RWPE2 (cell line): ENCODE measurements around the gene GON4L.

Source experiments
- ATAC-seq: fragments of 200-7000 bp; cut with Tn5 transposase; 3 replicates; pipeline ENCODE4 v1.9.1; 2021; ENCODE audit warnings: low read depth
- DNase-seq: peaks from one replicate; pipeline ENCODE4 v3.0.0-alpha.2; 2020; ENCODE audit warnings: low spot score
- H3K27ac ChIP-seq: fragments of 450-650 bp; 2 replicates; pipeline ENCODE4 v1.5.1; 2017; ENCODE audit warnings: mild to moderate bottlenecking; ENCODE audit not compliant: poor library complexity, severe bottlenecking
- H3K27me3 ChIP-seq: fragments of 250-450 bp; sonication (Bioruptor Pico); 2 replicates; pipeline ENCODE4 v1.5.1; 2021; ENCODE audit warnings: mild to moderate bottlenecking, moderate library complexity; ENCODE audit not compliant: insufficient read depth, poor library complexity, severe bottlenecking
- H3K36me3 ChIP-seq: fragments of 250-450 bp; sonication (Bioruptor Pico); 2 replicates; pipeline ENCODE4 v1.5.1; 2020; ENCODE audit warnings: low read depth, mild to moderate bottlenecking, moderate library complexity
- H3K4me1 ChIP-seq: fragments of 250-450 bp; sonication (Bioruptor Pico); 2 replicates; pipeline ENCODE4 v1.5.1; 2021; ENCODE audit warnings: mild to moderate bottlenecking, moderate library complexity; ENCODE audit not compliant: insufficient read depth, poor library complexity, severe bottlenecking
- H3K4me3 ChIP-seq: fragments of 250-450 bp; sonication (Bioruptor Pico); 2 replicates; pipeline ENCODE4 v1.5.1; 2021; ENCODE audit warnings: mild to moderate bottlenecking, moderate library complexity; ENCODE audit not compliant: severe bottlenecking
- H3K9me3 ChIP-seq: fragments of 250-450 bp; sonication (Bioruptor Pico); 2 replicates; pipeline ENCODE4 v1.5.1; 2021; ENCODE audit warnings: mild to moderate bottlenecking, moderate library complexity; ENCODE audit not compliant: severe bottlenecking
- TF ChIP-seq, protein P1 (sequence below): fragments of 450-650 bp; IDR thresholded peaks from one replicate; pipeline ENCODE4 v1.5.1; 2017; ENCODE audit warnings: mild to moderate bottlenecking, moderate library complexity; ENCODE audit not compliant: poor library complexity, severe bottlenecking

GON4L gene

DNA sequence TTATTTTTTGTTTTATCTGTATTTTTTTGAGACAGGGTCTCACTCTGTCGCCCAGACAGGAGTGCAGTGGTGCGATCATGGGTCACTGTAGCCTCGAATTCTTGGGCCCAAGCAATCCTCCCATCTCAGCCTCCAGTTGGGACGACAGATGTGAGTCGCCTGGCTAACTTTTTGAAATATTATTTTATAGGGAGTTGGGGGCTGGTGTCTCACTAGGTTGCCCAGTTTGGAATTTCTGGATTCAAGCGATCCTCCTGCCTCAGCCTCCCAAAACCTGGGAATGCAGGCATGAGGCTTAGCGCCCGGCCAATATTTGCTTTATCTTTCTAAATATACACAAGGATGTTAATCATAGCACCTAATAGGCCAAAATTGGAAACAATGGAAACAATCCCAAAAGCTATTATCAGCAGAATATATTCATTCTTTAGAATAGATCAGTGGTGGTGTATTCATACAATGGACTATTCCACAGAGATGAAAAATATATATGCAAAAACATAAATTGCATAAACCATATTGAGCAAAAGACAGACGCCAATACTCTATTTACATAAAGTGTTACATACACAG, 112.2 kb downstream of the GON4L start:
- Histone ChIP-seq H3K4me1 (no peaks in the 10 kb centered on the region), H3K9me3 (no peaks in the 10 kb centered on the region), H3K27me3 (no peaks in the 10 kb centered on the region), H3K4me3 (peak overlapping the region; percentile 48), H3K27ac (peak overlapping the region; percentile 35), H3K36me3 (peaks cover 9% of the 10 kb centered on the region)
- TF ChIP-seq, protein P1, sequence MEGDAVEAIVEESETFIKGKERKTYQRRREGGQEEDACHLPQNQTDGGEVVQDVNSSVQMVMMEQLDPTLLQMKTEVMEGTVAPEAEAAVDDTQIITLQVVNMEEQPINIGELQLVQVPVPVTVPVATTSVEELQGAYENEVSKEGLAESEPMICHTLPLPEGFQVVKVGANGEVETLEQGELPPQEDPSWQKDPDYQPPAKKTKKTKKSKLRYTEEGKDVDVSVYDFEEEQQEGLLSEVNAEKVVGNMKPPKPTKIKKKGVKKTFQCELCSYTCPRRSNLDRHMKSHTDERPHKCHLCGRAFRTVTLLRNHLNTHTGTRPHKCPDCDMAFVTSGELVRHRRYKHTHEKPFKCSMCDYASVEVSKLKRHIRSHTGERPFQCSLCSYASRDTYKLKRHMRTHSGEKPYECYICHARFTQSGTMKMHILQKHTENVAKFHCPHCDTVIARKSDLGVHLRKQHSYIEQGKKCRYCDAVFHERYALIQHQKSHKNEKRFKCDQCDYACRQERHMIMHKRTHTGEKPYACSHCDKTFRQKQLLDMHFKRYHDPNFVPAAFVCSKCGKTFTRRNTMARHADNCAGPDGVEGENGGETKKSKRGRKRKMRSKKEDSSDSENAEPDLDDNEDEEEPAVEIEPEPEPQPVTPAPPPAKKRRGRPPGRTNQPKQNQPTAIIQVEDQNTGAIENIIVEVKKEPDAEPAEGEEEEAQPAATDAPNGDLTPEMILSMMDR = no peak
- no peak for DNase-seq
- no peak for ATAC-seq

DNA sequence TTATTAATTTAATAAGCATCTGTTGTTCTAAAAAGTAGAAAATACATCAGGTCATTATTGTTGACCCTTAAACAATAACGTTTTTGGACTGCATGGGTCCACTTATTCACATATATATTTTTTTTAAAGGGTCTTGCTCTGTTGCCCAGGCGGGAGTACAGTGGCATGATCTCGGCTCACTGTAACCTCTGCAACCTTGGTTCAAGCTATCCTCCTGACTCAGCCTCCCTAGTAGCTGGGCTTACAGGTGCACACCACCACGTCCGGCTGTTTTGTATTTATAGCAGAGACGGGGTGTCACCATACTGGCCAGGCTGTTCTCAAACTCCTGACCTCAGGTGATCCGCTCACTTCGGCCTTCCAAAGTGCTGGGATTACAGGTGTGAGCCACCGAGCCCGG, 115.1 kb downstream of the GON4L start:
- no peaks in the 10 kb centered on the region for H3K27me3 ChIP-seq
- no peak overlapping the region for H3K4me3 ChIP-seq
- ATAC-seq = no peak
- no peak overlapping the region for H3K27ac ChIP-seq
- H3K9me3 ChIP-seq = no peaks in the 10 kb centered on the region
- no peak for DNase-seq
- H3K36me3 ChIP-seq = peaks cover 25% of the 10 kb centered on the region
- TF ChIP-seq, protein P1 = no peak
- no peaks in the 10 kb centered on the region for H3K4me1 ChIP-seq

- Histone ChIP-seq H3K4me1 (no peaks in the 10 kb centered on the region), H3K27ac (no peak overlapping the region), H3K4me3 (no peak overlapping the region), H3K9me3 (no peaks in the 10 kb centered on the region), H3K27me3 (no peaks in the 10 kb centered on the region), H3K36me3 (peaks cover 30% of the 10 kb centered on the region)
- TF ChIP-seq, protein P1 = no peak
- no peak for ATAC-seq
- DNase-seq = no peak
Measured at GRCh38 chr1:155740995-155741394, 116.0 kb downstream of the GON4L start.

GRCh38 chr1:155729031-155729898, 127.7 kb downstream of the GON4L start:
- Histone ChIP-seq H3K9me3 (no peaks in the 10 kb centered on the region), H3K4me1 (no peaks in the 10 kb centered on the region), H3K36me3 (peaks cover 68% of the 10 kb centered on the region), H3K4me3 (no peak overlapping the region), H3K27me3 (no peaks in the 10 kb centered on the region), H3K27ac (no peak overlapping the region)
- DNase-seq = no peak
- TF ChIP-seq, protein P1 = peak; percentile 63
- ATAC-seq = peak; percentile 62; the same call in 2 of the 3 replicates

DNA sequence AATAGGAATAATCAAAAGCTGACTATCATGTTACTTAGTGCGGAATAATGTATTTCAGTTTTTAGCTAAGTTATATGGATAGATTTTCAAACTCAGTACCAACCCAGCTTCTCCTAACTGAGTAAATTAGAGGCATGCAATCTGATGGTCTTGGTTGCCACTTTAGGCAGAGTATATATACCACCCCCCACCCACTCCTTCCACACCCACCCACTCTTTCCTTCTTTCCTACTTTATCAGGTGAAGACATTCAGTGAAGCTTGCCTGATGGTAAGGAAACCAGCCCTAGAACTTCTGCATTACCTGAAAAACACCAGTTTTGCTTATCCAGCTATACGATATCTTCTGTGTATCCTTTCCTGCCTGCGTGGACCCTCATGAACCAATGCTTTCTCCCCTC, 131.9 kb downstream of the GON4L start:
- TF ChIP-seq, protein P1 = no peak
- no peak for ATAC-seq
- Histone ChIP-seq H3K4me3 (no peak overlapping the region), H3K36me3 (peaks cover 53% of the 10 kb centered on the region), H3K27ac (no peak overlapping the region), H3K9me3 (no peaks in the 10 kb centered on the region), H3K4me1 (no peaks in the 10 kb centered on the region), H3K27me3 (no peaks in the 10 kb centered on the region)
- no peak for DNase-seq
